COLO668 (cell line): ENCODE data around the gene PRKAG2.

Experiments
- DNase-seq: peaks from one replicate; lab custom pipeline; 2025; ENCODE audit not compliant: unreplicated experiment; lab: John Stamatoyannopoulos, UW

Gene PRKAG2

DNA sequence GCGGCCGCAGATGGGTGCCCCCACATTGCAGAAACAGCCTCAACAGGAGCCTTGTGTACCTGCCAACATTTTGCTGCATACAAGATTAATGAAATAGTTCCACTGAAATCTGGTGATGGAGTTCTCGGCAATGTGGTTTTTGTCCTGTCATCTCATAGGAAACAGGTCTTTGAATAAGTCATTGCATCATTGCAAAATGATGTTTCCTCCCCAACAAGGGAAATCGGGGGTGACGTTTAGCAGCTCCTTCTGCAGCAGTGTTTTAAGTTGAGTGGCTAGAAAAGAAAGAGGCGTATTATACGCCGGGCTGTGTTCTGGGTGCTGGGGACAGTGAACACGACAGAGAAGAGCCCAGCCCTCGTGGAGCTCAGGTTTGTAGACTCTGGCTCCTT, 177.0 kb downstream of the PRKAG2 start:
- DNase-seq: no peak

DNA sequence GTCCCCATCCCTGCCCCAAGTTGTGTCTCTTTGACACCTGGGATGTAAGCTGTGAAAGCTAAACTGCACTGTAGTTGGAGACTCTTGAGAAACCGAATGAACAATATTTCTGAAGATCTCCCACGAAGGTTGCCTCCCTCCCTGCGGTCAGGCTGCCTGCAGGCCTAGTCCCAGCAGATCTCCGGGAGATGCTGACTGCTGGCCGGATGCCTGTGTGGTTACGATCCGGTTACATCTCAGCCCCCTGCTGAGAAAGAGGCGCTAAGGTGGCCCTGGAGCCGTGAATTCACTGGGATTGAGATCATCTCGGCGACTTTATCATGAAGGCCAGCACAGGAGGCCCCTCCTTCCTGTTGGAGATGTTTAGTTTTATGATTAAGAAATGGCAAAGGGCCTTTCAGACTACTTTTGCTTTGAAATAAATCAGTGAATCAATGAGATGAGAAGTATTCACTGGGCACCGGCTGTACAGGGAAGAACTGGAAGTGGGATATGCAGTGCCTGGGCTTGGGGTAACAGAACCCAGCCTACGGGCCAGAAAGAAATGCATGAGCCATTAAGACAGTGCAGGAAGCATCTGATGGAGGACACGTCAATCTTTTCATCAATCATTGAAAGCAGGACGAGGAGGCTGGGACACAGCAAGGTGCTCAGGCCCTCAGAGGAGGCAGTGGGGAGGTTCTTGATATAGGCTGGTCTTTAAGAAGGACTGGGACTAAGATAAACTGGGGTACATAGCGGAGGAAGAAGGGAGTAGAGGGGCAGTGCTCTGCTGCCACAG, 177.6 kb downstream of the PRKAG2 start:
- DNase-seq: no peak

DNA sequence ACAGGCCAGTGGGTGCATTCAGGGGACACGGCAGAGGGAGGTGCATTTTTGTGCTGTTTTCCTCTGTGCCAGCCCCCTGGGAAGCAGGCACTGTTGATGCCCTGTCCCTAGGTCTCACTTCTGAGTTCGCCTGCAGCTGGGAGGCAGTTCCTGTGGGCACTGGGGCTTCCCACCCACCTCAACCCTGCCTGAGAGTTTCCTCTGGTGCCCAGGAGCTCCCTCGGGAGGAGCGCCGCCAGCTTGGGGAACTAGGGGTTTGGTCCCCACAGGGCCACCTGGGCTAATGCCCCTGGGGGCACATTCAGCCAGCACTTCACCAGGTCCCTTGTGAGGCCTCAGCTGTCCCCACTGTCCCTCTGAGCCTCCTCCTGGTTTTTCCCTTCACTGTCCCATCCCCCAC, 179.0 kb downstream of the PRKAG2 start:
- DNase-seq: no peak

DNA sequence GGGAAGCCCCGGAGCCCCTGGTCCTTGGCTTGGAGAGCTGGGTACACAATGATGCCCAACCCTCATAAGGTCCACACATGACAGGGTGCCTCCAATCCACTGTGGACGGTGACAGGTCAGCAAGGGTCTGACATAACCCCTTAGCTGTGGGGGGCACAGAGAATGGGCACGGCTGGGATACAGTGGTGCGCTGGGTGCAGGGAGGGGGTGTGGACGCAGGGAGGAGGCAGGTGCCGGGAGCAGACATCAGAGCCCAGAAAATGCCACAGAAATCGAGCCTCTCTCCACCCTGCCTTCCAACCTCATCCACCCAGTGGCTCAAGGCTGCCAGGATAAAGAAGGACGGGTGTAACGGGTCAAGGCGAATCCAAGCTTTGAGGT, 179.4 kb downstream of the PRKAG2 start:
- no peak for DNase-seq

DNA sequence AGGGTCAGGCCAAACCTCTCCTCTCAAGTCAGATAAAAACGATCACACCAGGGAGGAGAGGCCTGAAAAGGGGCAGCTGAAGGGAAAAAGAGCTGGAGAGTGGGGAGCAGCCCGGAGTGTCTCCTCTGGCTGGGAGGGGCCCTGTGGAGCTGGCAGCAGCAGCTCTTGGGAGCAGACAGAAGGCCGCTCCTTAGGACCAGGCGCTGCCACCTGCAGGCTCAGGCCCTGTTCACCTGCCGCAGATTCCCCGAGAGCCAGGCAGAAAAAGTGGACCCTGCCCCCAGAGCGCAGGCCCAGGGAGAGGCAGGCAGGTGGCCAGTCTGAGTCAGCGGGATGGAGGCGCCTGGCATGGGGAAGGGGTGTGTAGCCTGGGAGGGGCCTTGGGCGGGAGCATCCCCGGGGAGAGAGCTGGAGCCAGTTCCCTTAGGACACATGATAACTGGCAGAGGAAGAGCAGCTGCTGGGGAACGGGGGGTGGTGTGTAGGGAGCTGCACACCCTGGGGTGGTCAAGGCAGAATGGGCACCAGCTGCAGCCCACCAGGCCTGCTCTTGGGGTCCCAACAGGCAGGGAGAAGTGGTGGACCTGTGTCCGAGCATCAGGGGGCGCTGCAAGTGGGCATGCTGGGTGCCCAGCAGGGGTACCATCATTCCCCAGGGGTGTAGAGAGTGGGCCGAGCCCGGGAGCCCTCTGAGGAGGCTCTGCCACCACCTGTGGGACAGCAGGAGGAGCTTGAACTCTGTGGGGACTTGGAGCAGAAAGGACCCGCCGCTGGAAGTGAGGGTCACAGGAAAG, 180.0 kb downstream of the PRKAG2 start:
- DNase-seq: peak; percentile 95

DNA sequence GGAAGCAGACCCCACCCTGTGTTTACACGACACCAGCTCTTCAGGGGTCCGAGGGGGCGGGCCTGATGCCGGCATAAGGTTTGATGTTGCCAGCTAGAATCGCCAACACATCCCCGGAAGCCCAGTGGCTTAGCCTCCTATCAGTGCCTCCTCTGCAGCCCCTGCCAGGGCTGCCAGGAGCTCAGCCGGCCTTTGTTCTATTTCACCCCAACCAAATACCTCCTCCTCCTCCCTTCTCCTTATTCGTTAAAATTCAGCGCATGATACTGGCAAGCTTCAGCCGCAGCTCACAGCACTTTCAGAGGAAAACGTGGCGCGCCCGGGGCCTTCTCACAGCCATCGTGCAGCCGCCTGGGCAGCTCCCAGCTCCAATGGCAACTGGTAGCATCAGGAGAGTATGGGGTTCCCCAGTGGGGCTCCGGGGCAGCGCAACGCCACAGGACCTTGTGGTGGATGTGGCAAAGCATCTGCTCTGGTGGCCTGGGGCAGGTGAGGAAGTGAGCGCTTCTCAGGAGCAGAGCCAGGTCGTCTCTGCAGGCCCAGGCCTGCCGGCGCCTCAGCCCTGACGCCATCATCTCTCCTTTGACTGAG, 180.9 kb downstream of the PRKAG2 start:
- peak; percentile 31 for DNase-seq

DNA sequence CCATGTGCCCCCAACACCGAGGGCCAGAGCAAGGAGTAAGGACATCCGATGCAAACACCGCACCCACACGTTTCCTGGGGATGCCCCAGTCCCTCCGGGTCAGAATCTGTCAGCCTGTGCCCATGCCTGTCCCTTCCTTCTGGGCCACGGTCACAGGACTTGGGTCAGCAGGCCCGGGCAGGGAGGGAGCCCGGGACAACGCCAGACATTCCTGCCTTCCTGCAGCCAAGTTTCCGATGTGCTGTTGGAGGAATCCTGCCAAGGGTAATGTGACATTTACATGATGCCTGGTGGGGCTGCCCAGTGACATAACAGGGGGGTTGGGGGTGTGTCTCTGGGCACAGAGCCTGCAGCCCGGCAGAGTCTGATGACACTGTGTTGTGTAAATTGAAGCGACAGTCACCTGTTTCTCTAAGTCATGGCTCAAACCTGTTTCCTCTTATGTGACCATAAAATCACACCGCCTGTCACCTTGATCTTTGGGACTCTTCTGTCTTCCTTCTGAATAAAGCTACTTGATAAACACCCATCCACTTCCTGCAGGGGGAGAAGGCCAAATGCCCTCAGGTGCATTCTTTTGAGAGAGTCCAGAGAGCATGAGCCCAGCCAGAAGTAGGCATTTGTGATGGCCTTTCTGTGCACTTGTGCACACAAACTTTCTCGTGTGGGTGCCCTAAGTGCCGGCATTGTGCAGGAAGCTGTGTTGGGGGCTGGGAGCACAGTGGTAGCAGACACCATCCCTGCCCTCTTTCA, 181.9 kb downstream of the PRKAG2 start:
- peak; percentile 45 for DNase-seq

DNA sequence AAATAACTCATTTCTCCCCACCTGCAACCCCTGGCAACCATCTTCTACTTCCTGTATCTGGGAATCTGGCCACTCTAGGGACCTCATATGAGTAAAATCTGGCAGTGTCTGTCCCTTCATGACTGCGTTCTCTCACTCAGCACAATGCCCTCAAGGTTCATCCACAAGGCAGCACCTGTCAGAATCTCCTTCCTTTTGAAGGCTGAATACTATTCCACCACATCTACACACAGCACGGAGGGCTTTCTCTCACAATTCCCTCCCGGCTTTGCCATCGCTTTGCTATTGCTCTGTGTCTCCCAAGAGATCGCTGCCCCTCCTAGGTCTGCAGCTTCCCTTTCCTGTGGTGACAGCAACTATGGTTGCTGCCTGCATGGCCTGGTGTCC, 182.5 kb downstream of the PRKAG2 start:
- DNase-seq: no peak

DNA sequence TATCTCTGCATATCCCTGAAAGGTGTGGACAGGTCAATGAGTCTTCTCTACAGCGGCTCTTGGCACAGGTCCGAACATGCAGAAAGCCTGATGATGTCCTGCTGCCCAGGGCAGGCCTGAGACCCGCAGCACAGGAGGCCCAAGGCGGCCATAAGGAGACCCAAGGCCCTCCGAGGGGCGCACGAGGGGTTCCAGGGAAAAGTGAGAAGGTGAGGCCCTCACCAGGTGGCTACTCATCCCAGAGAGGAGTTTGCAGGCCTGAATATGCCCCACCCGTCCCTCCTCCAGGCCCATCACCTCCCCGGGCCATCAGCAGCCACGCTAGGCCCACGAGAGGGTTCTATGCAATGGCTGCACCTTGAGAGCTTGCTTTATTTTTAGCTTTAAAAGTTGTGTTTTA, 183.8 kb downstream of the PRKAG2 start:
- no peak for DNase-seq

DNA sequence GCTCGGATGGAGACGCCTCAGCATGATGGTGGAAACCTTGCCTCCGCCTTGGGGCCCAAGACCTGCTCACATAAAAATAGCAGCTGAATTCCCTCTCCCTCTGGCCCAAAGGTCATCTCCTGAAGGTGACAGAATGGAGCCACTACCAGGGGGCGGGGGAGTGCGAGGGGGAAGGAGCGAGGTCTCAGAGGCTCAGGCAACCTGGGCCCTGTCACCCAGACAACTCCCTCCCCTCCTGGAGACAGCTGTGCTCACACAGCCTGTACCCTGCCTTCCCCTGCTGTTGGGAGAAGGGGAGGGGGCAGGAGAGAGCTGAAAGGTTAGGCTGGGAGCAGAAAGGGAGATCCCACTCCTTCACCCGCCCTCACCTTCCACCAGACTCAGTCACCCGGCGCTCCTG, 184.2 kb downstream of the PRKAG2 start:
- DNase-seq: no peak

DNA sequence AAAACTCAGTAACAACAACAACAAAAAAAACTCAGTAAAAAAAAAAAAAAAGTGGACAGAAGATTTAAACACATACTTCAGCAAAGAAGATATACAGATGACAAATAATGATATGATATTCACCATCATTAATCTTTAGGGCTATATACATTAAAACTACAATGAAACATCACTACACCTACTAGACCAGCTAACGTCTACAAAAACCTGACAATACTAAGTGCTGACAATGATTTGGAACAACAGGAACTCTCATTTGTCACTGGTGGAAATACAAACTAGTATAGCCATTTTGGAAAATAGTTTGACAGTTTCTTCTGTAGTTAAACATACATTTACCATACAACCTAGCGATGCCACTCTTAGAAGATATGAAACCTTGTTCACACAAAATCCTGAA, 185.5 kb downstream of the PRKAG2 start:
- DNase-seq: no peak

DNA sequence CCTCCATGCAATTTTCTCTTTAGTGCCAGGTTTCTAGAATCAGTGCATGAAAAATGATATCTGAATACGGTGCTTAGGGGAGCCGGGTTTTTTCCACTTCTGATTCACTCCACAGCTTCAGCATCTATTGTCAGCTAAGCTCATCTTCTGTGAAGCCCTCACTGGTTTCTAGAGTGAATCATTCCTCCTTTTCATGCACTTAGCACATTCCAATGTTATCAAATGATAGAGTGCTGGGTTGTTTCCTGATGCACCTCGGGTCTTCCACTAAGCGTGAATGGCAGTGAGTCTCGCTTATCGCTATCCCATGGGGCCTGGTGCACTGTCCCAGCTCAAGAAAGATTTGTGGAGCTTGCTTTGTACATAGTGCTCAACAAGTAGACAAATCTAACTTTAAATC, 186.3 kb downstream of the PRKAG2 start:
- no peak for DNase-seq

DNA sequence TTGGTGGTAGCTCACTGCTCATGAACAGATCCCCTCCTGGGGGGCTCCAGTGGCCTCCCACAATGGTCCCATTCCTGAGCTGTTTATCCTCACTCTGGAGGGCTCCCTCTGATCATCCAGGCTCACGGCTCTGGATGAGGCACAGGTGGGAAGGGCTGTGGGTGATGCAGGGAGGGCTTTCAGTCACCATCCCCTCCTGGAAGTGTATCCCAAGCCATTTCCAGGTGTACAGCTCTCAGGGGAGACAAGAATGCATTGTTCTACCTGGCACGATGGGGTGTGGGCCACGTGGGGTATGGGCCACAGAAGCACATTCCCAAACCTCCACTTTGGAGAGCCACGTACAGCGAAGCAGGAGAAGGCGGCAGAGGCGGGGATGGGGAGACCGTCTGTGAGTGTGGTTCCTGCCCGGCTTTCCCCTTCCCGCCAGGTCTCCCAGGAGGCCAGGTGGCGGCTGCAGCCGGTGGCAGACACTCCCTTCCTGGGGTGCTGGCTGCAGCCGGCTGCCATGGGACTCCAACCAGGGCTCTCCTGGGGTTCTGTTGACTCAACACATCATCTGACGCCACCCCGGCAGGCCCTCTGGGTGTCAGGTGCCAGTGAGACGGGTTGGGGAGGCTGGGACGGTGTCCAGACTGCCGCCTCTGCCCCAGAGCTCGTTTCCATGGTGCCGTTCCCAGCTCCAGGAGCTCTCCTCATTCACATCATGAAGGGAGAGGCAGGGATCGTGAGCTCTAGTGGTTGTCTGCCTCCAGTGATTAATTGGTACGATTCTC, 187.5 kb downstream of the PRKAG2 start:
- peak; percentile 93 for DNase-seq

DNA sequence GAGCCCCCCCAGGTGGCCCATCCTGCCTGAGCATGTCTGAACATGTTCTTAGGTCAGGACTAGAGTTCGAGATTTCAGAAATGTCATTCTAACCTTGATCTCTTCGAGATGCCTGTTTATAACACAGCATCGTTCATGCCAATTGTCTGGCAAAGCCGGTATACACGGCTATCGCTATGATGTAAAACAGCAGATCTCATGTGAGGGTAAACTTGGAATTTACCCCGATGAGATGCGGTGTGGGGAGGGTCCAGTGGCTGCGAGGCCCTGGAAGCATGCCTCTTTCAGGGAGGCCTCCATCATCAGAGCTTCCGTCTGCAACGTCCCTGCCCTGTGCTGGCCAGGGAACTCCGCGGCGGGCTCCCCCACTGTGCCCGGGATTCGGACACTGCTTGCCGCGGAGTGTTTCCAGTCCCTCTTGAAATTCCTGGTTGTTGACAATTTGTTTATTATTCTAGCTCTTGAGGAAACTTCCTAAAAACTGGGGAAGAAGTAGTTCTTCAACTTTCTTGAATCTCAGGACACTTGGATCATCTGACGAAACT, 188.6 kb downstream of the PRKAG2 start:
- no peak for DNase-seq

DNA sequence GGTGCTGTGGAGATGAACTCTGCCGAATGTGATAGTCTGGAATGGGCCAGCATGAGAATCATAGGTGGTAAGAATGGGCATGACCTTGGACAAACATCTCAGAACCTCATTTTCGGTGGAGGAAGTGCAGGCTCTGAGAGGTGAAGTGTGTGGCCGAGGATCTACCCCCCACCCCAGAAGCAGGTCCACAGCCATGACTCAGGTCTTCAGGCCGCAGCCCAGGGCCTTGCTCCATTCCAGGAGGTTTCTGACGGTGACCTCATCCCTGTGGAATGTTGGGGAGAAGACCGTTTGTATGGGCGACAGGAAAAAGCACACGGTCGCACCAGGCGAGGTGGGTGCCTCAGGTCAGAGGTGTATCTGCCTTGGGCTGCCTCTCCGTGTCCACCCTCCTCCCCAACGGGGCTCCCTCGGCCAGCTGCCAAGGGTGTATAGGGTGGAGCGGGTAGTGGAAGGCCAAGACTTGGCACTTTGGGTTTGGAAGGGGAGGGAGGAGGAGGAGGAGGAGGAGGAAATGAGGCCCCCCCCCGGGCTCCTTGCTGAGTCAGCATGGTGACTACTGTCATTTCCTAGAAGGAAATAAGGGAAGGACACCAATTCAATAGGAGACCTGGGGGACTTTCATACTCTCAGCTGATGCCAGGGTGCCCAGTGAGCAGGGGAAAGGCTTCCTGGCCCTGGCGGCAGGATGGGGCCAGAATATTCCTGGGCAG, 189.2 kb downstream of the PRKAG2 start:
- DNase-seq: no peak

DNA sequence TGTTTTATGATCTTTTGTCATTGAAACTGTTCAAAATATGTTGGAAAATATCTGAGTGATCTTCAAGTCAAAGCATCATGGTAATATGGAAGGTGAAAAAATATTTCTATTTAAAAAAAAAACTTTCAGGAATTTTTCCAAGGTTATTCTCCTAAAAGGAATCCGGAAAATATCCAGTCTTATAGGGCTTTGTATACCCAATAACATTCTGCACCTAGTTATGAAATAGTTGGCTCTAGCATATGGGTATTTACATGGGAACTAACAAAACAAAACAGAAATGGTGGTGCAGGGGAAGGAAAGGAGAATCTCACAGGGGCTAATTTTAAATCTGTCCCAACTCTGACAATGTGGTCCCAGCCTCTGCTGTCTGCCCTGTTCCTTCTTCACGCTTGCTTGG, 190.1 kb downstream of the PRKAG2 start:
- DNase-seq: no peak

DNA sequence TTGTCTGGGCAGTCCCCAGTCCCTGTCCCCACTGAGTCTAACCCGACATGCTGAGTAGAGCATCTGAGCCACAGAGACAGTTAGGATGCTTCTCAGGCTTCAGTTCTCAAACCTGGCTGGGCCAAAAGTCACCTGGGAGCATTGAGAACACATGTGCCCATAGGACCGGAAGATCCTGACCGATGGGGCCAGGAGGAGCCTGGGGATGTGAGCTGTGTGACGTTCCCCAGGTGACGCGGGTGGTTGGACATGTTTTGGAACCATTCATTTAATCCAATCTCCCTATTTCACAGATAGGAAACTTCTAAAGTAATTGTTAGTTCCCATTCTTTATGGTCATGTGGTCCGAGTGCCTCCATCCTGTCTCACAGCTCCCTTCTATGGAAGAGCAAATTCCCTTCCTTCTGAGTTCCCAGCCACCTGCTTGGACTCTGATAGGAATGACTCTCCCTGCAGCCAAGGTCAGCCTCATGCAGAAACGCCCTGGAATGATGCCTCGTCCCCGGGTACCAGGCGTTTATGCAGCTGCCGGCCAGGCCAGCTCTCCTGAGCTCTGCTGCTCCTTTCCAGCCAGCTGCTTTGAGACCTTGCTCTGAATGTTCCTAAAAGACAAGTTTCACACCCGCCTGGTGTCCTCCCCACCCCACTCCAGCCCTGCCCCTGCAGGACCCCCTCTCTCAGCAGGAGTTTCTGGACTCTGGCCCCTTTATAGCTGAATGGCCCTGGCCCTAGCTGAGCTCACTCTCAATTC, 190.7 kb downstream of the PRKAG2 start:
- DNase-seq: no peak

DNA sequence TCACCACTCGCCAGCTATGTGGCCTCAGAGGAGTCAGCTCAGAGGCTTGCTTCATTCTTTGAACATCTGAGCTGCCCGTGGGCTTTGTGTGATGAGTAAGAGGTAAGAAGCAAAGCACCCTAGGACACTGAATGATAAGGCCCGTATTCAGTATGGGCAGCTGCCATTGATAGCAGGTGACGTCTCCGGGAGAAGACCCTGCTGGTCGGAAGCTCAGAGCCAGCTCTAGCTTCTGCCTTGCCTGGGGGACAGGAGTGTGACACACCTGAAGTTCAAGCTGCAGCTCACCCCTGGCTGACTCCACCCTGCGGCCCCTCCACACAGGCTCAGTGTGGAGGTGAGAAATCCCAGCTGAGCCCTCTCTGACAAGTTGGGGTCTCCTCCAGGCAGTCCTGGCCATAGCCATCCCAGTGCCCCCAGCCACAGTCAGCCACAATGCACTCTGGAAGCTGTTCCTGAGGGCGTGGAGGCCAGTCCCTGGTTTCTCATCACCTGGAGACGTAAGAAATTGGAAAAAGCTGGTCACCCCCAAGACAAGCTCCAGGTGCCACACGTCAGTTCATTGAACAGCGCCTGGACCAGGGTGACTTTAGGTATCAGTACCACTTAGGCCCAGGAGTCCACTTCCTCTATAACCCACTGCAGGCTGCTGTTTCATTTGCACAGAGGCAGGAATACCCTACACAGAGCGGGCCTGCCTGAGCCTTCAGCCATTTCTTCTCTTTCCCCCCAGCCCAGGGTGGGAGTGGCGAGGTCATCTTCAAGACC, 192.3 kb downstream of the PRKAG2 start:
- DNase-seq: no peak
